Measurements from ENCODE around the gene SFT2D1. TPM values are rescaled to one million over a fixed set of nuclear protein-coding genes. Genes with fewer than 3 reads are reported as not detected.

Gene SFT2D1
- total and polyA plus RNA-seq, 7 donors, result 26.0 to 92.8 (median 46.2) TPM

DNA sequence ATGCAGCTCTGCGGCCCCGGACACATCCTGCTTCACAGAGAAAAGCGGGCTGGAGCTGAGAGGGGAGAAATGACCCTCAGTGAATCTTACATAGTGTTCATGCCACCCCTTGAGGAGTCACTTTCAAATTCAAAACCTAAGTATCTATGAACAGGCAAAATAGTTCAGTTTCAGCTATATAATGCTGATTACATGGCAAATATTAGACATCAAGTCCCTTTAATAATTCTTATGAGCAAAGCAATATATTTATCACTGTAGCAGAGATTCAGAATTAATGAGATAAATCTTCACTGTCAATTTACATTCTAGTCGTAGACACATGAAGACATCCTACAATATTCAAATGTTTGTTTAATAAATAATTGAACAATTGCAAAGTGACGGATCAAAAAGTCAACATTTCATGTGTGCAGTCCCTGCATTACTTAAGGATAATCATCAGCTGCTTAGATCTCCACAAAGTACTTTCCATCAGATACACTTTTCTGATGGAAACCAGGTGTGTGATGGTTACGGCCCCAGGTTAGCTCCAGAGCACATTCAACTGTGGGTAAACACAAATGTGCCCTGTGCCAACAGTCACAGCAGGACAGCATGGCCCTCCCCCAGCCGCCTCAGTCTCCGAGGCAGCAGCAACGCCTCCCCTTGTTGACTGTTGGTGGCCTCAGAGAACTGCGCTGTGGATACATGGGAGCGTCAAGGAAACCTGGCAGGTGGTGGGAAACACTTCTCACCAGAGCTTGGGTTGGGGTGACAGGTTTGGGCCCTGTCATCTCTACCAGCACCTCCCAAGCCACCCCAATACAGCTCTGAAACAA is 33.4 kb downstream of the SFT2D1 start:
- peaks cover 0 to 23% (median 19%) of the 10 kb centered on the region in 4 donors for H3K4me1 ChIP-seq
- H3K27ac ChIP-seq, result no peak overlapping the region
- 16 to 60% methylated on average over 11 of the region's 11 CpGs for WGBS, 2 donors
- intact Hi-C loops (cut with DNase I), result no loop called here
- no peaks in the 10 kb centered on the region for H3K9me3 ChIP-seq
- H3K27me3 ChIP-seq, result peaks cover 28 to 56% (median 37%) of the 10 kb centered on the region in 3 donors
- no peak for DNase-seq
- TF ChIP-seq POLR2AphosphoS5 (IDR thresholded peaks at IDR 0.05) (no peak), POLR2A (IDR thresholded peaks at IDR 0.05) (no peak), EP300 (IDR thresholded peaks at IDR 0.05) (no peak)
- TF ChIP-seq, protein P1, sequence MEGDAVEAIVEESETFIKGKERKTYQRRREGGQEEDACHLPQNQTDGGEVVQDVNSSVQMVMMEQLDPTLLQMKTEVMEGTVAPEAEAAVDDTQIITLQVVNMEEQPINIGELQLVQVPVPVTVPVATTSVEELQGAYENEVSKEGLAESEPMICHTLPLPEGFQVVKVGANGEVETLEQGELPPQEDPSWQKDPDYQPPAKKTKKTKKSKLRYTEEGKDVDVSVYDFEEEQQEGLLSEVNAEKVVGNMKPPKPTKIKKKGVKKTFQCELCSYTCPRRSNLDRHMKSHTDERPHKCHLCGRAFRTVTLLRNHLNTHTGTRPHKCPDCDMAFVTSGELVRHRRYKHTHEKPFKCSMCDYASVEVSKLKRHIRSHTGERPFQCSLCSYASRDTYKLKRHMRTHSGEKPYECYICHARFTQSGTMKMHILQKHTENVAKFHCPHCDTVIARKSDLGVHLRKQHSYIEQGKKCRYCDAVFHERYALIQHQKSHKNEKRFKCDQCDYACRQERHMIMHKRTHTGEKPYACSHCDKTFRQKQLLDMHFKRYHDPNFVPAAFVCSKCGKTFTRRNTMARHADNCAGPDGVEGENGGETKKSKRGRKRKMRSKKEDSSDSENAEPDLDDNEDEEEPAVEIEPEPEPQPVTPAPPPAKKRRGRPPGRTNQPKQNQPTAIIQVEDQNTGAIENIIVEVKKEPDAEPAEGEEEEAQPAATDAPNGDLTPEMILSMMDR (IDR thresholded peaks at IDR 0.05), result no peak
- no peaks in the 10 kb centered on the region for H3K36me3 ChIP-seq
- H3K4me3 ChIP-seq, result peak overlapping the region in 2 of 4 donors; percentile 52 to 54

DNA sequence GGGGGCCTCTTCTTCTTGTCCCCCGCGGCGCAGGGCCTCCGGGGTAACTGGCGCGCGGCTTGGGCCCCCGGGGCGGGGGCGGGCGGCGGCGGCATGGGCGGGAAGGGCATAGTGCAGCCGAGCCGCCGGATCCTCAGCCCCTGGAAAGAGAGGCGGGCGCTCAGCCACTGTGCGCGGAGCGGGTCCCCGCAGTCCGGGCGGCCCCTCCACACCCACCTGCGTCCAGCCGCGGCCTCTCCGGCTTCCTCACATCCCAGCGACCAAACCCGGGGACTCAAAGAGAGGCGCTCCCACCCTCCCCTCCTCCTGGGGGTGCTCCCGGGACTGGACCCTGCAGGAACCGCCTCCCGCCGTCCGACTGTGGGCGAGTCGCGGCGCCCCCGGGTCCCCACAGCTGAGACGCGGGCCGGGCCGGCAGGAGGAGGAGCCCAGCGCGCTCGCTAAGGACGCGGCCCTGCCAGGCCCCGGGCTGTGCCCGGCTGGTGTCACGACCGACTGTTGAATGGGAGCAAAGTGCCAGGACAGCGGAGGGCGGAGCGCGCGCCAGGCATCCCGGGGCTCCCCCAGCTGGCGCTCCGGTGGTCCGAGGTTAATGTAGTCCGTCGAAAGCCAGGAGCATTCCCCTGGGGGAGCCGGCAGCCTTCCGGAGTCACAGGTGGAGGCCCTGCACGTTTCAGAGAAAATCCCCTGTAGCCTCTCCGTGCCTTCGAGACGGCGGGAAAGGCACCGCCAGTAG is 34.1 kb downstream of the SFT2D1 start, which contains the start of gene PRR18:
Gene PRR18, minus strand, starts transcription at position 360 of the 736 bp plus-strand sequence. Its CDS starts 250 bp downstream, at position 110.
- H3K36me3 ChIP-seq, result no peaks in the 10 kb centered on the region
- H3K4me3 ChIP-seq, result peak within 1 kb of the TSS in 3 of 4 donors; percentile 34 to 54 (median 52)
- intact Hi-C loops (cut with DNase I), result no loop called here
- H3K4me1 ChIP-seq, result peaks cover 0 to 23% (median 19%) of the 10 kb centered on the region in 4 donors
- H3K9me3 ChIP-seq, result no peaks in the 10 kb centered on the region
- no peak for DNase-seq
- TF ChIP-seq POLR2A (IDR thresholded peaks at IDR 0.05), result no peak
- TF ChIP-seq POLR2AphosphoS5 (IDR thresholded peaks at IDR 0.05), result no peak
- TF ChIP-seq, protein P1 (IDR thresholded peaks at IDR 0.05), result no peak
- no peak for TF ChIP-seq EP300 (IDR thresholded peaks at IDR 0.05)
- WGBS, 2 donors, result 1 to 2% methylated on average over 74 of the region's 74 CpGs
- peaks cover 28 to 63% (median 37%) of the 10 kb centered on the region in 3 donors for H3K27me3 ChIP-seq
- H3K27ac ChIP-seq, result no peak within 1 kb of the TSS

GRCh38 chr6:166307082-166308032 is 35.0 kb downstream of the SFT2D1 start:
- TF ChIP-seq, protein P1 (IDR thresholded peaks at IDR 0.05), result no peak
- TF ChIP-seq POLR2A (IDR thresholded peaks at IDR 0.05) (no peak), EP300 (IDR thresholded peaks at IDR 0.05) (no peak), POLR2AphosphoS5 (IDR thresholded peaks at IDR 0.05) (no peak)
- Histone ChIP-seq H3K27ac (no peak overlapping the region), H3K4me1 (peaks cover 0 to 23% (median 19%) of the 10 kb centered on the region in 4 donors), H3K27me3 (peaks cover 28 to 70% (median 37%) of the 10 kb centered on the region in 3 donors), H3K9me3 (no peaks in the 10 kb centered on the region), H3K36me3 (no peaks in the 10 kb centered on the region), H3K4me3 (peak overlapping the region in 3 of 4 donors; percentile 34 to 54 (median 52))
- WGBS, 2 donors, result 2% methylated on average over 115 of the region's 115 CpGs
- intact Hi-C loops (cut with DNase I), result no loop called here
- DNase-seq, result no peak

DNA sequence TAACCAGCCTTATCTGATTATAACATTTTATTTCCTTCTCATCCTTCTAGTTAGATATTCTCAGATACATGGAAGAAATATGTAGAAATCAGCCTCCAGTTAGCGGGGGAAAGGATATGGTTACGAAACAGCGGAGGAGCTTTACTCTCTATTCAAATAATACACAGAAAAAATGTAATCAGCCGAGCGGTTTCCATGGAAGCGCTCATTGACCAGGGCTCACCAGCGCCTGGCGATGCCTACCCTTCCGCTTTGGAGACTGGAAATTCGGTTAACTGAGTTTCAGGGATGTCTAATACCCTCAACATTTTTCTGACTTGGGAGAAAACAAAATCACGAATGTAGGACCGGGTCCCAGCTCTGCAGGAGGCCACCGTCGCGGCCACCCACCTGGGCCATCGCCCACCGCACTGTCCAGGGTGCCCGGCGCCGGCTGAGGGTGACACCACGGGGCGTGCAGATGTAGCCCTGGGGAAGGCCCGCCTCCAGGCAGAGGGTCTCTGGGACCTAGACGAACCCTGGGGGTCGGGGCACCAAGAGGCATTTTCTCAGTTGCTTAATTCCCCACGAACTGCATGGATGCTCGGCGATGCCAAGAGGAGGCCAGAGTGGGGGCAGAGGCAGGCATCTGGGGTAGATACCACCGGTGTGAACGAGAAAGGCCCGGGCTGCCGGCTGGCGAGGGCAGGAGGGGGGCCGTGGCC is 35.8 kb downstream of the SFT2D1 start:
- Histone ChIP-seq H3K27ac (no peak overlapping the region), H3K36me3 (no peaks in the 10 kb centered on the region), H3K9me3 (no peaks in the 10 kb centered on the region), H3K4me1 (peaks cover 0 to 23% (median 19%) of the 10 kb centered on the region in 4 donors), H3K4me3 (peak overlapping the region in 2 of 4 donors; percentile 52 to 54), H3K27me3 (peaks cover 28 to 73% (median 37%) of the 10 kb centered on the region in 3 donors)
- DNase-seq, result no peak
- WGBS, 2 donors, result 46 to 57% methylated on average over 34 of the region's 34 CpGs
- intact Hi-C loops (cut with DNase I), result no loop called here
- TF ChIP-seq, protein P1 (IDR thresholded peaks at IDR 0.05), result no peak
